ENCODE measurements around the gene ENAH.

DNA sequence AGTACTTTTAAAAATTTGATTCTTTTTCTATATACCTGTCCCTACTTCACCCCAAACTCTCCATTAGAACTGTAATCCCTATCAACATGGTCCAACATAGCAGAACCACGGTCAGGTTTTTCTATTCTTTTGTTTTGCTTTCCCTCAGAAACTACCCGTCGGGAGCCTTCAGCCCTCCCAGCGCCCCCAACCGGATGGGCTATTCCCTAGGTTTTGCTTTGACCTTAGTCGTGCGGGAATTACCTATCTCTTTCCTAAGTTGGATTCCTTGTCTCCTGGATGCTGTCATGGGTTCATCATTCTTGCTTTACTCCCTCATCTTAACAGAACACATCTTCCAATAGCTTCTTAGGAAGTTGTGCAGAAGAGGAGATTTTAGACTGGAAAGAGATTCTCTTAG is 127.5 kb downstream of the ENAH start:
- TF ChIP-seq EZH2phosphoT487 (IDR thresholded peaks at IDR 0.05; ENCODE audit: borderline replicate concordance, low read depth), result no peak
- no peak for TF ChIP-seq RFX5 (IDR thresholded peaks at IDR 0.05; ENCODE audit: low read length)
- TF ChIP-seq TCF12 (IDR thresholded peaks at IDR 0.05), result no peak
- TF ChIP-seq, protein P1, sequence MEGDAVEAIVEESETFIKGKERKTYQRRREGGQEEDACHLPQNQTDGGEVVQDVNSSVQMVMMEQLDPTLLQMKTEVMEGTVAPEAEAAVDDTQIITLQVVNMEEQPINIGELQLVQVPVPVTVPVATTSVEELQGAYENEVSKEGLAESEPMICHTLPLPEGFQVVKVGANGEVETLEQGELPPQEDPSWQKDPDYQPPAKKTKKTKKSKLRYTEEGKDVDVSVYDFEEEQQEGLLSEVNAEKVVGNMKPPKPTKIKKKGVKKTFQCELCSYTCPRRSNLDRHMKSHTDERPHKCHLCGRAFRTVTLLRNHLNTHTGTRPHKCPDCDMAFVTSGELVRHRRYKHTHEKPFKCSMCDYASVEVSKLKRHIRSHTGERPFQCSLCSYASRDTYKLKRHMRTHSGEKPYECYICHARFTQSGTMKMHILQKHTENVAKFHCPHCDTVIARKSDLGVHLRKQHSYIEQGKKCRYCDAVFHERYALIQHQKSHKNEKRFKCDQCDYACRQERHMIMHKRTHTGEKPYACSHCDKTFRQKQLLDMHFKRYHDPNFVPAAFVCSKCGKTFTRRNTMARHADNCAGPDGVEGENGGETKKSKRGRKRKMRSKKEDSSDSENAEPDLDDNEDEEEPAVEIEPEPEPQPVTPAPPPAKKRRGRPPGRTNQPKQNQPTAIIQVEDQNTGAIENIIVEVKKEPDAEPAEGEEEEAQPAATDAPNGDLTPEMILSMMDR (IDR thresholded peaks at IDR 0.05), result no peak
- TF ChIP-seq POLR2AphosphoS5 (IDR thresholded peaks at IDR 0.05; ENCODE audit: low read depth, low read length), result no peak
- TF ChIP-seq, protein P2, sequence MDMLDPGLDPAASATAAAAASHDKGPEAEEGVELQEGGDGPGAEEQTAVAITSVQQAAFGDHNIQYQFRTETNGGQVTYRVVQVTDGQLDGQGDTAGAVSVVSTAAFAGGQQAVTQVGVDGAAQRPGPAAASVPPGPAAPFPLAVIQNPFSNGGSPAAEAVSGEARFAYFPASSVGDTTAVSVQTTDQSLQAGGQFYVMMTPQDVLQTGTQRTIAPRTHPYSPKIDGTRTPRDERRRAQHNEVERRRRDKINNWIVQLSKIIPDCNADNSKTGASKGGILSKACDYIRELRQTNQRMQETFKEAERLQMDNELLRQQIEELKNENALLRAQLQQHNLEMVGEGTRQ (IDR thresholded peaks at IDR 0.05; ENCODE audit: borderline replicate concordance, low read depth, low read length), result no peak
- no peak for TF ChIP-seq SIN3A (IDR thresholded peaks at IDR 0.05; ENCODE audit: borderline replicate concordance, low read depth, low read length)
- no peak for TF ChIP-seq SMC3 (IDR thresholded peaks at IDR 0.05; ENCODE audit: low read depth, low read length)
- no peak for TF ChIP-seq RAD21 (IDR thresholded peaks at IDR 0.05; ENCODE audit: low read length)
- TF ChIP-seq EP300 (IDR thresholded peaks at IDR 0.05; ENCODE audit: borderline replicate concordance in 1 of 2, low read depth in 1 of 2, low read length in 1 of 2), result no peak
- TF ChIP-seq ELF1 (IDR thresholded peaks at IDR 0.05), result no peak
- TF ChIP-seq, protein P3, sequence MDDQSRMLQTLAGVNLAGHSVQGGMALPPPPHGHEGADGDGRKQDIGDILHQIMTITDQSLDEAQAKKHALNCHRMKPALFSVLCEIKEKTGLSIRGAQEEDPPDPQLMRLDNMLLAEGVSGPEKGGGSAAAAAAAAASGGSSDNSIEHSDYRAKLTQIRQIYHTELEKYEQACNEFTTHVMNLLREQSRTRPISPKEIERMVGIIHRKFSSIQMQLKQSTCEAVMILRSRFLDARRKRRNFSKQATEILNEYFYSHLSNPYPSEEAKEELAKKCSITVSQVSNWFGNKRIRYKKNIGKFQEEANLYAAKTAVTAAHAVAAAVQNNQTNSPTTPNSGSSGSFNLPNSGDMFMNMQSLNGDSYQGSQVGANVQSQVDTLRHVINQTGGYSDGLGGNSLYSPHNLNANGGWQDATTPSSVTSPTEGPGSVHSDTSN (IDR thresholded peaks at IDR 0.05), result no peak
